Prostate gland (tissue), 2 donors: ENCODE results near the gene CD276. TPM values are rescaled to one million over a fixed set of nuclear protein-coding genes. Genes with fewer than 3 reads are reported as not detected.
"Not testable (repeated sequence)": the region's sequence is repeated elsewhere in the genome, so short reads cannot be mapped to it uniquely, and the experiment has no call there.

Experiments used
- DNase-seq: peaks from one replicate; pipeline ENCODE4 v3.0.0-alpha.2; 2019; ENCODE audit warnings: low spot score
- H3K27ac ChIP-seq, 2 donors: fragments of 200-600 bp; sonication (generic); 2 replicates each; pipeline ENCODE4 v1.5.1; 2017 to 2019
- H3K27me3 ChIP-seq: fragments of 200-600 bp; sonication (generic); replicated peaks from 2 replicates; pipeline ENCODE4 v1.5.1; 2019; ENCODE audit not compliant: insufficient read depth
- H3K36me3 ChIP-seq, 2 donors: fragments of 200-600 bp; sonication (generic); 1 replicate in 1 of 2; 2 replicates in 1 of 2; pipeline versions ENCODE4 v1.5.1 to v1.8.1; 2017 to 2019
- H3K4me1 ChIP-seq: fragments of 200-600 bp; sonication (generic); replicated peaks from 2 replicates; pipeline ENCODE4 v1.5.1; 2019
- H3K4me3 ChIP-seq, 2 donors: fragments of 200-600 bp; sonication (generic); 2 replicates each; pipeline ENCODE4 v1.5.1; 2017 to 2019
- H3K9me3 ChIP-seq: fragments of 200-600 bp; sonication (generic); 2 replicates; pipeline ENCODE4 v1.5.1; 2017
- POLR2A ChIP-seq: fragments of 450-650 bp; IDR thresholded peaks from one replicate; pipeline ENCODE4 v1.6.1; 2016; ENCODE audit warnings: antibody characterized with exemption, mild to moderate bottlenecking
- POLR2AphosphoS5 ChIP-seq: sonication (generic); formaldehyde crosslinking; IDR thresholded peaks from one replicate; pipeline ENCODE4 v1.6.1; 2017; ENCODE audit warnings: antibody characterized with exemption
- WGBS: methylation state at CpG from one replicate; pipeline ENCODE4 v1.1.5; 2018; 5-methylcytosine and 5-hydroxymethylcytosine counted together
- intact Hi-C: fragments of 100-400 bp; cut with DNase I; formaldehyde crosslinking; loops from one replicate; pipeline ENCODE4 v1.14.2; 2022
- total RNA-seq, 2 donors: library from RNA; depleted of rRNA; stranded (reverse); fragments of >200 nt; gene quantifications; one replicate each; pipeline ENCODE4 v1.1.0, GENCODE V29; 2016
- TF ChIP-seq, protein P1 (sequence below), 4 experiments: fragments of 200-600 bp in 2 of 4; fragments of 450-650 bp in 2 of 4; sonication (generic) in 2 of 4; IDR thresholded peaks; 1 replicate in 3 of 4; 2 replicates in 1 of 4; pipeline ENCODE4 v1.5.1; 2016 to 2019; ENCODE audit warnings: antibody characterized with exemption in 4 of 4, mild to moderate bottlenecking in 2 of 4, moderate library complexity in 2 of 4

Gene CD276
- total RNA-seq = 10 to 100 TPM; 75.0 to 91.3 TPM

DNA sequence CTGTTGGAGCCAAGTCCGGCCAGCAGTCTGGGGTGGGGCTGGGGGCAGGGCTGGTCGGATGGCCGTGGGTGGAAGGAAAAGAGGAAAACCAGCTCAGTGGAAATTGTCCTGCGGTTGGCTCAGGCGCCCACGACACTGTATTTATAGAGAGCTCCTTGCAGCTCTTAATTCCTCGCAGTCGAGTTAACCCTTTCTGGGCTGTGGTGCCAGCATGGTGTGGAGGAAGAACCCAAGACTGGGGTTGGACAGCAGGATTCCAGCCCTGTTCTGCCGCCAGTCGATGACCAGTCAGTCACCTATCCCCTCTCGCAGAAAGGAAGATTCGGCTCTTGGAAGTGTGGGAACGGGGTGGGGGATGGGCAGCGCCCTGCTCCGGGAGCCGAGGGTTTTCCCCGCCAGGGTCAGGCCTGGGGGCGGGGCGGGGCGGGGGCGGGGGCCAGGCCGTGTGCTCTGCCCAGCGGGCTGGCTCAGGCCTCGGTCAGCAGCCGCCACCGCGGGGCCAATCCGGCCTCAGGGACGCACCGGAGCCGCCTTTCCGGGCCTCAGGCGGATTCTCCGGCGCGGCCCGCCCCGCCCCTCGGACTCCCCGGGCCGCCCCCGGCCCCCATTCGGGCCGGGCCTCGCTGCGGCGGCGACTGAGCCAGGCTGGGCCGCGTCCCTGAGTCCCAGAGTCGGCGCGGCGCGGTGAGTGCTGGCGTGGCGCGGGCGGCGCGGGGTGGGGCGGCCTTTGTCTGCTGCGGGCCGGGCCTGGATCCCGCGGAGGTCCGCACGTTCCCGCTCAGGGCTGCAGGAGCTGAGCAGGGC lies at the start of gene CD276:
CD276 (plus strand) TSS at position 607 of the 804 bp plus-strand sequence. CDS start 15,257 bp downstream, outside the sequence.
- peak; percentile 61 for DNase-seq
- no peaks in the 10 kb centered on the region for H3K27me3 ChIP-seq
- TF ChIP-seq, protein P1, sequence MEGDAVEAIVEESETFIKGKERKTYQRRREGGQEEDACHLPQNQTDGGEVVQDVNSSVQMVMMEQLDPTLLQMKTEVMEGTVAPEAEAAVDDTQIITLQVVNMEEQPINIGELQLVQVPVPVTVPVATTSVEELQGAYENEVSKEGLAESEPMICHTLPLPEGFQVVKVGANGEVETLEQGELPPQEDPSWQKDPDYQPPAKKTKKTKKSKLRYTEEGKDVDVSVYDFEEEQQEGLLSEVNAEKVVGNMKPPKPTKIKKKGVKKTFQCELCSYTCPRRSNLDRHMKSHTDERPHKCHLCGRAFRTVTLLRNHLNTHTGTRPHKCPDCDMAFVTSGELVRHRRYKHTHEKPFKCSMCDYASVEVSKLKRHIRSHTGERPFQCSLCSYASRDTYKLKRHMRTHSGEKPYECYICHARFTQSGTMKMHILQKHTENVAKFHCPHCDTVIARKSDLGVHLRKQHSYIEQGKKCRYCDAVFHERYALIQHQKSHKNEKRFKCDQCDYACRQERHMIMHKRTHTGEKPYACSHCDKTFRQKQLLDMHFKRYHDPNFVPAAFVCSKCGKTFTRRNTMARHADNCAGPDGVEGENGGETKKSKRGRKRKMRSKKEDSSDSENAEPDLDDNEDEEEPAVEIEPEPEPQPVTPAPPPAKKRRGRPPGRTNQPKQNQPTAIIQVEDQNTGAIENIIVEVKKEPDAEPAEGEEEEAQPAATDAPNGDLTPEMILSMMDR (IDR thresholded peaks at IDR 0.05) = peak in 2 of 4 experiments; percentile 3 to 14
- TF ChIP-seq POLR2A (no peak), POLR2AphosphoS5 (no peak)
- H3K4me3 ChIP-seq = peak within 1 kb of the TSS; percentile 87 to 88
- WGBS = 1% methylated on average over 24 of the region's 69 CpGs
- intact Hi-C loops = loop anchor here (10.0 kb wide), 1 partner anchor 49 kb away; the partner anchor contains the start of gene NPTN
- no peaks in the 10 kb centered on the region for H3K36me3 ChIP-seq
- peak within 1 kb of the TSS; percentile 76 to 81 for H3K27ac ChIP-seq
- H3K9me3 ChIP-seq = no peaks in the 10 kb centered on the region
- H3K4me1 ChIP-seq = no peaks in the 10 kb centered on the region

DNA sequence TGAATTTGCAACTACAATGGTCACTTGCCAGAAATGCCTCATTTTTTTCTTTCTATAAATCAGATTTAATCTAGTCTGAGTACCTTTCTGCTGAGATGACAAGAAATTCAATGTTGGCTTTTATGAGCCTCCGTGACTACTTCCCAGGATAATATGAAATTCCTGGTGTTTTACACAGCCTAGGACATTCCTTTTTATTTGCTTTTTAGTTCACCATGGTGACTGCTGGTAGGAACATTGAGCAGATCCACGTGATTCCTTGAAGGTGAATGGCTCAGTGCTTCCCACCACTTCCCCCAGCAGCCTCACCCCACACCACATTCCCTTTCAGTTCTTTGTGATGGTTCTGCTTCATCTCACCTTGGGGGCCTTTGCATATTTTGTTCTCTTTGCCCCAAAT lies 46.7 kb upstream of the CD276 start:
- no peaks in the 10 kb centered on the region for H3K27me3 ChIP-seq
- H3K9me3 ChIP-seq = no peaks in the 10 kb centered on the region
- H3K4me3 ChIP-seq = no peak overlapping the region
- no peaks in the 10 kb centered on the region for H3K4me1 ChIP-seq
- TF ChIP-seq POLR2A (no peak), POLR2AphosphoS5 (no peak)
- TF ChIP-seq, protein P1 (IDR thresholded peaks at IDR 0.05) = no peak
- 19% methylated on average over 2 of the region's 2 CpGs for WGBS
- H3K36me3 ChIP-seq = no peaks in the 10 kb centered on the region
- H3K27ac ChIP-seq = no peak overlapping the region
- intact Hi-C loops = loop anchor here (2.0 to 10.0 kb wide), 3 partner anchors 47 to 331 kb away; partner anchors contain the start of gene CD276
- no peak for DNase-seq

DNA sequence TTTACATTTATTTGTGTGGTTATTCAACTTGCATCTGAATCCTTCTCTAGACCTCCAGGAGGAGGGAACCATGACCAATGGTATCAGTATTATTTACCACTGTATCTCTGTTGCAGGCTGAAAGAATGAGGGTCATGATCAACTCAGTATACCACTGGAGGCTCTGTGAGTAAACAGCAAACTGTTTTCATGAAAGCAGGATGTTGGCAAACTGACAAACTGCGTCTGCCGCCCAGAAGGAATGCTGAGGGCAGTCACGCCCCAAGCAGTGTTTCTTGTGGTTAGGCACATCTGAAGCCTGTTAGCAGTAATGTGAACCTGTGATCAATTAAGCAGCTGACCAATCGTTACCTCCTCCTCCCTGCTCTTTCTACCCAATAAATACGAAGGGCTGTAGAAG lies 44.7 kb upstream of the CD276 start:
- not testable (repeated sequence) for H3K4me3 ChIP-seq, H3K27me3 ChIP-seq, H3K9me3 ChIP-seq, DNase-seq, H3K4me1 ChIP-seq, H3K36me3 ChIP-seq, H3K27ac ChIP-seq
- intact Hi-C loops = loop anchor here (5.0 to 10.0 kb wide), 2 partner anchors 45 to 63 kb away; partner anchors contain the start of gene CD276
- 71% methylated on average over 5 of the region's 5 CpGs for WGBS

DNA sequence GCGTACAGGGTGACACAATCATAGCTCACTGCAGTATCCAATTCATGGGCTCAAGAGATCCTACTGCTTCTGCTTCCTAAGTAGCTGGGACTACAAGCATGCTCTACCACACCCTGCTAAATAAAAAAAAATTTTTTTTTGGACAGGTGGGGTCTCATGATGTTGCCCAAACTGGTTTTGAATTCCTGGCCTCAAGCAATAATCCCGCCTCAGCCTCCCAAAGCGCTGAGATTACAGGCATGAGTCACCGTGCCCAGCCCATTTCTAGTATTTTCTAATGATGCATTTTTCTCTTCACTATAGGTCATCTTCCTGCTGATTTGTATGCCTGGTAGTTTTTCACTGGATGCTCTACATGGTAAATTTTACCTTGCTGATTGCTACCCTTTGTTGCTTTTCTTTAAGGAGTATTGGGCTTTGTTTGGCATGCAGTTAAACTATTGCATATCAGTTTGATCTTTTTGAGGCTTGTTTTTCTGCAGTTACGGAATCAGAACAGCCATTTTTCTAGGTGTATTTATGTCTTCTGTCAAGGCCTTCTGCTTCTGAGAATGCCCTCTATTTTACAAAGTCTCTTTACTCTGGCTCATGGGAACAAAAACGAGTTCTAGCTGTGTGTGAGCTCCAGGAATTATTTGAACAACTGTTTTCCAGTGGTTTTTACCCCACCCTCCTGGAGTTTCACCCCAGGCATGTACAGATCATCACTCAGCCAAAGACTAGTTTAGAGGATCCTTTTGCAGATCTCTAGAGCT lies 36.7 kb upstream of the CD276 start:
- H3K9me3 ChIP-seq = no peaks in the 10 kb centered on the region
- H3K4me3 ChIP-seq = no peak overlapping the region
- H3K36me3 ChIP-seq = no peaks in the 10 kb centered on the region
- H3K4me1 ChIP-seq = no peaks in the 10 kb centered on the region
- no peak for DNase-seq
- 57% methylated on average over 6 of the region's 6 CpGs for whole genome bisulfite sequencing
- no peak overlapping the region for H3K27ac ChIP-seq
- intact Hi-C loops = no loop called here
- no peak for TF ChIP-seq POLR2AphosphoS5
- TF ChIP-seq, protein P1 (IDR thresholded peaks at IDR 0.05) = no peak
- no peak for TF ChIP-seq POLR2A
- H3K27me3 ChIP-seq = no peaks in the 10 kb centered on the region

DNA sequence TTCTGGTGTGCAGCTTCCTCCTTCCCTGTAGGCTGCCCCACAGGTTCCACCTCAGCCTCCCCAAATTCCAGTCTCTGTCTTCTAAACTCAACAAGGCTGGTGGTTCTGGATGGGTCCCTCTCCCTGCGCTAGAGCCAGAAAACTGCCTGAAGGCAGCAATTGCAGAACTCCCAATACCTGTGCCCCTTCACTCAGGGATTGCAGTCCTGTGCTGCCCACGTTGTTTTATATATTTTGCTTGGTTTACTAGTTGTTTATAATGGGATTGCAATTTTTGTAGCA lies 36.2 kb upstream of the CD276 start:
- intact Hi-C loops = no loop called here
- no peak for TF ChIP-seq POLR2AphosphoS5
- no peak for TF ChIP-seq POLR2A
- TF ChIP-seq, protein P1 (IDR thresholded peaks at IDR 0.05) = no peak
- Histone ChIP-seq H3K36me3 (no peaks in the 10 kb centered on the region), H3K9me3 (no peaks in the 10 kb centered on the region), H3K4me1 (no peaks in the 10 kb centered on the region), H3K27ac (no peak overlapping the region), H3K4me3 (no peak overlapping the region), H3K27me3 (no peaks in the 10 kb centered on the region)
- WGBS = 80% methylated on average over 2 of the region's 2 CpGs
- no peak for DNase-seq
